ENCODE data around the gene STIP1. TPM values are rescaled to one million over a fixed set of nuclear protein-coding genes. Genes with fewer than 3 reads are reported as not detected.
A peak's percentile ranks its signal among the peaks of the same experiment; 100 is the strongest.

Gene STIP1
- total RNA-seq, 1 experiment from 2014 or later = 171 TPM

DNA sequence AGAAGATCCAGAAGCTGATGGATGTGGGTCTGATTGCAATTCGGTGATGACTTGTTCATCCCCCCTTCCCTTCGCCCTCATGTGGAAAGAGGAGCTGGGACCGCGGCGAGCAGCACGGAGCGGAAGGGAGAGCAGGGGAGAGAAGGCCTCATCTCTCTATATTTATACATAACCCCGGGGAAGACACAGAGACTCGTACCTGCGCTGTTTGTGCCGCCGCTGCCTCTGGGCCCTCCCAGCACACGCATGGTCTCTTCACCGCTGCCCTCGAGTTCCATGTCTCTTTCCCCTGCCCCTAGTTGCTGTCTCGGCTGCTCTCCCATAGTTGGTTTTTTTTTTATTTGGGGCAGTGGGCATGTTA, 18.1 kb downstream of the STIP1 start:
- H3K36me3 Mint-ChIP-seq (ENCODE audit: insufficient read depth, unreplicated experiment) = peaks cover 76% of the 10 kb centered on the region
- H3K4me3 Mint-ChIP-seq (ENCODE audit: unreplicated experiment) = no peak overlapping the region
- H3K9me3 Mint-ChIP-seq (ENCODE audit: unreplicated experiment) = no peaks in the 10 kb centered on the region
- intact Hi-C loops (cut with micrococcal nuclease) = loop anchor here (1.0 to 5.0 kb wide), 3 partner anchors 48 to 97 kb away; partner anchors contain the start of gene PLCB3
- ChIA-PET CTCF (interaction anchor here (0.6 to 4.4 kb wide), 20 partner anchors 8 to 888 kb away, joined by 3 to 51 read pairs (median 5); partner anchors contain the start of genes FKBP2, MACROD1, NUDT22 and STIP1), POLR2A (interaction anchor here (0.5 to 2.3 kb wide), 13 partner anchors 11 to 187 kb away, joined by 3 to 11 read pairs (median 4); partner anchors contain the start of genes ESRRA, PPP1R14B and STIP1)
- H3K27ac Mint-ChIP-seq (ENCODE audit: low read depth, unreplicated experiment) = no peak overlapping the region
- H3K4me1 Mint-ChIP-seq (ENCODE audit: insufficient read depth, unreplicated experiment) = peaks cover 12% of the 10 kb centered on the region
- TSS peak; percentile 94 for BruUV-seq (replicated peaks)
- TF ChIP-seq, protein P1, sequence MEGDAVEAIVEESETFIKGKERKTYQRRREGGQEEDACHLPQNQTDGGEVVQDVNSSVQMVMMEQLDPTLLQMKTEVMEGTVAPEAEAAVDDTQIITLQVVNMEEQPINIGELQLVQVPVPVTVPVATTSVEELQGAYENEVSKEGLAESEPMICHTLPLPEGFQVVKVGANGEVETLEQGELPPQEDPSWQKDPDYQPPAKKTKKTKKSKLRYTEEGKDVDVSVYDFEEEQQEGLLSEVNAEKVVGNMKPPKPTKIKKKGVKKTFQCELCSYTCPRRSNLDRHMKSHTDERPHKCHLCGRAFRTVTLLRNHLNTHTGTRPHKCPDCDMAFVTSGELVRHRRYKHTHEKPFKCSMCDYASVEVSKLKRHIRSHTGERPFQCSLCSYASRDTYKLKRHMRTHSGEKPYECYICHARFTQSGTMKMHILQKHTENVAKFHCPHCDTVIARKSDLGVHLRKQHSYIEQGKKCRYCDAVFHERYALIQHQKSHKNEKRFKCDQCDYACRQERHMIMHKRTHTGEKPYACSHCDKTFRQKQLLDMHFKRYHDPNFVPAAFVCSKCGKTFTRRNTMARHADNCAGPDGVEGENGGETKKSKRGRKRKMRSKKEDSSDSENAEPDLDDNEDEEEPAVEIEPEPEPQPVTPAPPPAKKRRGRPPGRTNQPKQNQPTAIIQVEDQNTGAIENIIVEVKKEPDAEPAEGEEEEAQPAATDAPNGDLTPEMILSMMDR (IDR thresholded peaks at IDR 0.05; ENCODE audit: unreplicated experiment) = no peak
- no peaks in the 10 kb centered on the region for H3K27me3 Mint-ChIP-seq (ENCODE audit: insufficient read depth, unreplicated experiment)
- no peak for DNase-seq (ENCODE audit: unreplicated experiment)

DNA sequence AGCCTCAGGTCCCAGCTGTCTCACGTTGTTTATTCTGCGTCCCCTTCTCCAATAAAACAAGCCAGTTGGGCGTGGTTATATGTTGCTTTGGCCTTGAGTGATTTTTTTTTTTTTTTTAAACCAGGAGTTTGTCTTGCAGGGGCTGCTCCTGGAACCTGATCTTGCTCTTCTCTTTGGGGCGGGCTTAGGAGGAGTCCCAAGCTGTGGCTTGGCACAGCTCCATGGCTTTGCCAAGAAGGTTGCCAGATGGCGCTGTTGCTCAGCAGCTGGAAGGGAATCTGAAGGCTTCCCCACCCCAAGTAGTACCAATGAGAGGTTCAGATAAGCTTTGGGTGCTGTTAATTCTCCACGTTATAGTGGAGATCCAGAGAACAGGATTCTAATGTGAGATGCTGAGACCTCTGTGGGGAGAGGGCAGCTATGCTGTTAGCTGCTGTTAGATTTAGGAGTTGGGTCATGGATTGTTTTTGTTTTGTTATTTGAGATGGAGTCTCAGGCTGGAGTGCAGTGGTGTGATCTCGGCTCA, 18.6 kb downstream of the STIP1 start:
- intact Hi-C loops (cut with micrococcal nuclease) = loop anchor here (1.0 to 5.0 kb wide), 3 partner anchors 48 to 97 kb away; partner anchors contain the start of gene PLCB3

DNA sequence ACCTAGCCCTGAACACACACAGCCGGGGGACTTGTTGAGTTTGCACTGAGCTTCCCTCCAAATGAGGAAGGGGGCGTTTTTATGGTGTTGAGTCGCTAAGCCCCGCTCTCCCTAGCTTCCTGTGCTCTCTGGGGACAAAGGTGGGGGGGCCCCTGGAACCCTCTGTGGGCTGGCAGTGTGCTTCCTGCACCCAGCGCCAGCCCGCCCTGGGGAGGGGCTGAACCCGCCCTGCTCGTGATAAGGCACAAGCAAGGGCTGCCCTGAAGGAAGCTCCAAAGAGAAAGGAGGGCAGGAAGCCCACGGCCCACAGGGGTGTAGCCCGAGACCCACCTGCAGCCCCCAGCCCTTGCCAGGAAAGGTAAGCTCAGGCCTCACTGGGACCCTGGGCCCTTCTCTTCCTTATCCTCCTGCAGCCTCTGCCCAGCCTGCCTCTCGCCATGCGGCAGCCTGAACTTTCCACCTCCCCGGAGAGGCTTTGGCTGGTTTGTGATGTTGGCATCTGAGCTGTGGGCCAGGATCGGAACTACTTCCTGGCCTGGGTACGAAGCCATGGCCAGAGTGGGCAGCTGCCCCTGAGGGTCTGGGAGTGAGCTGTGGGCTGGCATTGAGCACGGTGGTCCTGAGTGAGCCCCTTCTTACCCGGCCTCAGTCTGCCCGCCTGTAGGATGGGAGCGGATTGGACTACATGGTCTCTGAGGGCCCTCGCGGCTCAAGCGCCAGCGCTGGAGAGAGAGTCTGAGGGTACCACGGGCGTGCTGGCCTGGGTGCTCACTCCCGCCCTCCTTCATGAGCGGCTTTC, 20.7 kb downstream of the STIP1 start, which contains the start of gene FERMT3:
FERMT3 (plus strand) TSS at position 265 of the 799 bp plus-strand sequence. CDS start 644 bp downstream, outside the sequence.
- Mint-ChIP-seq H3K9me3 (ENCODE audit: unreplicated experiment) (no peaks in the 10 kb centered on the region), H3K27ac (ENCODE audit: low read depth, unreplicated experiment) (no peak within 1 kb of the TSS), H3K27me3 (ENCODE audit: insufficient read depth, unreplicated experiment) (no peaks in the 10 kb centered on the region), H3K4me3 (ENCODE audit: unreplicated experiment) (no peak within 1 kb of the TSS), H3K36me3 (ENCODE audit: insufficient read depth, unreplicated experiment) (peaks cover 50% of the 10 kb centered on the region), H3K4me1 (ENCODE audit: insufficient read depth, unreplicated experiment) (peaks cover 12% of the 10 kb centered on the region)
- ChIA-PET CTCF (interaction anchor here (0.6 to 4.4 kb wide), 3 partner anchors 38 to 96 kb away, joined by 3 to 51 read pairs (median 5); no protein-coding TSS in a partner anchor), POLR2A (interaction anchor here (0.6 to 2.3 kb wide), 8 partner anchors 8 to 25 kb away, joined by 3 to 8 read pairs (median 4); partner anchors contain the start of genes NUDT22, STIP1 and TRPT1)
- no peak for DNase-seq (ENCODE audit: unreplicated experiment)
- TF ChIP-seq, protein P1 (IDR thresholded peaks at IDR 0.05; ENCODE audit: unreplicated experiment) = no peak
- intact Hi-C loops (cut with micrococcal nuclease) = no loop called here
- no TSS peak for BruUV-seq (replicated peaks)

More for the DNA sequence above, 18.6 kb downstream of the STIP1 start:
- BruUV-seq (replicated peaks) = no TSS peak
- H3K9me3 Mint-ChIP-seq (ENCODE audit: unreplicated experiment) = no peaks in the 10 kb centered on the region
- peaks cover 12% of the 10 kb centered on the region for H3K4me1 Mint-ChIP-seq (ENCODE audit: insufficient read depth, unreplicated experiment)
- H3K36me3 Mint-ChIP-seq (ENCODE audit: insufficient read depth, unreplicated experiment) = peaks cover 71% of the 10 kb centered on the region
- TF ChIP-seq, protein P1 (IDR thresholded peaks at IDR 0.05; ENCODE audit: unreplicated experiment) = peak; percentile 83
- CTCF ChIA-PET = interaction anchor here (0.6 to 4.4 kb wide), 26 partner anchors 8 to 1391 kb away, joined by 3 to 51 read pairs (median 4); partner anchors contain the start of genes FKBP2, MACROD1, NUDT22 and STIP1
- DNase-seq (ENCODE audit: unreplicated experiment) = peak; percentile 96
- H3K4me3 Mint-ChIP-seq (ENCODE audit: unreplicated experiment) = no peak overlapping the region
- peak overlapping the region; percentile 37 for H3K27ac Mint-ChIP-seq (ENCODE audit: low read depth, unreplicated experiment)
- POLR2A ChIA-PET = interaction anchor here (0.5 to 2.3 kb wide), 17 partner anchors 10 to 187 kb away, joined by 3 to 11 read pairs (median 4); partner anchors contain the start of genes ESRRA, NUDT22, PPP1R14B and STIP1
- no peaks in the 10 kb centered on the region for H3K27me3 Mint-ChIP-seq (ENCODE audit: insufficient read depth, unreplicated experiment)

All from MCF 10A (cell line).